PC-3 (cell line): ENCODE results near the gene LRCOL1.

ENCODE experiments used
- CTCF ChIP-seq: fragments of 300-600 bp; sonication (generic); conservative IDR thresholded peaks from 2 replicates; pipeline ENCODE4 v1.5.1; 2017; ENCODE audit warnings: antibody characterized with exemption, low read depth, mild to moderate bottlenecking, low read length
- EZH2 ChIP-seq: fragments of 300-600 bp; sonication (generic); IDR thresholded peaks from one replicate; pipeline ENCODE4 v1.6.1; 2017; ENCODE audit warnings: antibody characterized with exemption, mild to moderate bottlenecking, low read length; ENCODE audit not compliant: unreplicated experiment

- TF ChIP-seq CTCF (peak; percentile 96), EZH2 (no peak)
These were observed 49.6 kb downstream of the LRCOL1 start for GRCh38 chr12:132560614-132561426.
